GM18498 (cell line): ENCODE results near the gene DCAKD.

Experiments used
- ATAC-seq: cut with Tn5 transposase; IDR thresholded peaks from one replicate; pipeline ENCODE4 v1.9.1; 2021; ENCODE audit warnings: mild to moderate bottlenecking, moderate library complexity; ENCODE audit not compliant: unreplicated experiment

DCAKD gene

GRCh38 chr17:44977814-44978550 lies 73.5 kb downstream of the DCAKD start:
- no peak for ATAC-seq

- ATAC-seq: no peak
These were observed 74.4 kb downstream of the DCAKD start for GRCh38 chr17:44977065-44977464.

GRCh38 chr17:44976206-44976605 lies 75.2 kb downstream of the DCAKD start:
- no peak for ATAC-seq
